ENCODE measurements around the gene TRAF2. TPM values are rescaled to one million over a fixed set of nuclear protein-coding genes. Genes with fewer than 3 reads are reported as not detected.

TRAF2 gene
- total and polyA plus RNA-seq, 2 donors (not counting 1 experiment from before 2014, with no cell fraction given) = 25.5 to 54.5 TPM

DNA sequence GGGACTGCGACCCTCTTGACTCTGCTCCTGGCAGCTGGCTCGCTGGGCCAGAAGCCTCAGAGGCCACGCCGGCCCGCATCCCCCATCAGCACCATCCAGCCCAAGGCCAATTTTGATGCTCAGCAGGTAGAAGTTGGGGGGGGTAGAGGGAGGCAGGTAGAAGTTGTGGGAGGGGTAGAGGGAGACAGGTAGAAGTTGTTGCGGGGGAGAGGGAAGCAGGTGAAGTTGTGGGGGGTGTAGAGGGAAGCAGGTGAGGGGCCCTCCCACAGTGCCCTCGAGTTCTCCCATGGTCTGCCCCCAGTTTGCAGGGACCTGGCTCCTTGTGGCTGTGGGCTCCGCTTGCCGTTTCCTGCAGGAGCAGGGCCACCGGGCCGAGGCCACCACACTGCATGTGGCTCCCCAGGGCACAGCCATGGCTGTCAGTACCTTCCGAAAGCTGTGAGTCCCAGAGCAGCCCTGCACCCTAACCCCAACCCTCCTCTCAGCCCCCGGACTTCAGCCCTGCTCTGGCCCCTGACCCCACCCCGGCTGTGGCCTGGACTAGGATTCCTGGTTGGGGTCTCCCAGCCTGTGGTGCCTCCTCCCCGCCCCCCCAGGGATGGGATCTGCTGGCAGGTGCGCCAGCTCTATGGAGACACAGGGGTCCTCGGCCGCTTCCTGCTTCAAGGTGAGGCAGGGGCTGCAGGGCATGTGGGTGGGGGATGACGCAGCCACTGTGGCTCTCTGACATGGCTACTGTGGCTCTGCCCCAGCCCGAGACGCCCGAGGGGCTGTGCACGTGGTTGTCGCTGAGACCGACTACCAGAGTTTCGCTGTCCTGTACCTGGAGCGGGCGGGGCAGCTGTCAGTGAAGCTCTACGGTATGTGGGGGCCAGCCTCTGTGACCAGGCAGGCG is 59.3 kb downstream of the TRAF2 start:
- peaks cover 22% of the 10 kb centered on the region for H3K79me2 ChIP-seq (ENCODE audit: control insufficient read depth, insufficient read depth, low read length)
- H3K4me1 Mint-ChIP-seq = peaks cover 14% of the 10 kb centered on the region
- no peaks in the 10 kb centered on the region for H3K27me3 ChIP-seq (replicated peaks in 1 of 4; ENCODE audit: control extremely low read depth in 1 of 4, control insufficient read depth in 3 of 4, insufficient read depth in 4 of 4, low read length in 3 of 4)
- H3K4me3 Mint-ChIP-seq = no peak overlapping the region
- H3K36me3 ChIP-seq (replicated peaks in 1 of 2; ENCODE audit: control extremely low read depth in 1 of 2, control insufficient read depth in 1 of 2, extremely low read depth in 1 of 2, insufficient read depth in 2 of 2, low read length in 1 of 2) = peaks cover 0 to 24% of the 10 kb centered on the region in 2 experiments
- peak overlapping the region; percentile 81 for H3K4me2 ChIP-seq (replicated peaks; ENCODE audit: low read depth, low read length, poor library complexity, severe bottlenecking)
- H3K27ac Mint-ChIP-seq = no peak overlapping the region
- H3K9me3 ChIP-seq (ENCODE audit: control extremely low read depth in 1 of 3, control insufficient read depth in 2 of 3, insufficient read depth in 1 of 3, low read length in 2 of 3) = no peaks in the 10 kb centered on the region
- no peak overlapping the region for H2AFZ ChIP-seq (ENCODE audit: insufficient read depth, low read depth, low read length, poor library complexity, severe bottlenecking)
- CTCF ChIA-PET = interaction anchor here (0.9 to 2.4 kb wide), 4 partner anchors 80 to 139 kb away, joined by 3 to 10 read pairs (median 5); no protein-coding TSS in a partner anchor
- H3K4me3 ChIP-seq (ENCODE audit: control extremely low read depth in 1 of 5, extremely low read depth in 1 of 5, insufficient read depth in 1 of 5, low read depth in 2 of 5, low read length in 4 of 5) = no peak overlapping the region
- POLR2A ChIA-PET = interaction anchor here (0.6 kb wide), 1 partner anchor 20 kb away, joined by 5 read pairs; no protein-coding TSS in a partner anchor
- H3K4me1 ChIP-seq (ENCODE audit: control insufficient read depth in 2 of 2, insufficient read depth in 2 of 2, low read length in 2 of 2) = peaks cover 15 to 28% of the 10 kb centered on the region in 2 donors
- DNase-seq = no peak
- H3K27ac ChIP-seq (ENCODE audit: low read length in 2 of 2) = no peak overlapping the region
- H3K27me3 Mint-ChIP-seq = no peaks in the 10 kb centered on the region
- WGBS (ENCODE audit: insufficient coverage) = 89% methylated on average over 30 of the region's 30 CpGs
- H4K20me1 ChIP-seq (ENCODE audit: control insufficient read depth, insufficient read depth, low read length, poor library complexity, severe bottlenecking) = peaks cover 35% of the 10 kb centered on the region
- TF ChIP-seq, protein P1, sequence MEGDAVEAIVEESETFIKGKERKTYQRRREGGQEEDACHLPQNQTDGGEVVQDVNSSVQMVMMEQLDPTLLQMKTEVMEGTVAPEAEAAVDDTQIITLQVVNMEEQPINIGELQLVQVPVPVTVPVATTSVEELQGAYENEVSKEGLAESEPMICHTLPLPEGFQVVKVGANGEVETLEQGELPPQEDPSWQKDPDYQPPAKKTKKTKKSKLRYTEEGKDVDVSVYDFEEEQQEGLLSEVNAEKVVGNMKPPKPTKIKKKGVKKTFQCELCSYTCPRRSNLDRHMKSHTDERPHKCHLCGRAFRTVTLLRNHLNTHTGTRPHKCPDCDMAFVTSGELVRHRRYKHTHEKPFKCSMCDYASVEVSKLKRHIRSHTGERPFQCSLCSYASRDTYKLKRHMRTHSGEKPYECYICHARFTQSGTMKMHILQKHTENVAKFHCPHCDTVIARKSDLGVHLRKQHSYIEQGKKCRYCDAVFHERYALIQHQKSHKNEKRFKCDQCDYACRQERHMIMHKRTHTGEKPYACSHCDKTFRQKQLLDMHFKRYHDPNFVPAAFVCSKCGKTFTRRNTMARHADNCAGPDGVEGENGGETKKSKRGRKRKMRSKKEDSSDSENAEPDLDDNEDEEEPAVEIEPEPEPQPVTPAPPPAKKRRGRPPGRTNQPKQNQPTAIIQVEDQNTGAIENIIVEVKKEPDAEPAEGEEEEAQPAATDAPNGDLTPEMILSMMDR (IDR thresholded peaks at IDR 0.05) = no peak
- no peak for TF ChIP-seq EZH2 (IDR thresholded peaks at IDR 0.05; ENCODE audit: borderline replicate concordance, insufficient read depth, low read depth, low read length, poor library complexity, severe bottlenecking)
- no peak for ATAC-seq (ENCODE audit: low read depth)
- no peaks in the 10 kb centered on the region for H3K9me3 Mint-ChIP-seq (ENCODE audit: insufficient read depth)
- H3K9ac ChIP-seq (ENCODE audit: low read length) = no peak overlapping the region
- intact Hi-C loops (cut with micrococcal nuclease) = loop anchor here (2.0 kb wide), 1 partner anchor 155 kb away; the partner anchor contains the start of gene TMEM141
